OCI-LY1 (cell line): ENCODE measurements around the gene IL17F.

ENCODE experiments used
- H2AFZ ChIP-seq: fragments of 200-600 bp; sonication (generic), shearing (Covaris generic); 2 replicates; pipeline ENCODE4 v1.6.0; 2014; ENCODE audit warnings: antibody characterized with exemption, mild to moderate bottlenecking, low read length
- H3F3A ChIP-seq: fragments of 200-600 bp; sonication (generic), shearing (Covaris generic); 2 replicates; pipeline ENCODE4 v1.6.0; 2014; ENCODE audit warnings: mild to moderate bottlenecking, antibody characterized with exemption, low read length, moderate library complexity; ENCODE audit not compliant: insufficient read depth
- H3K27ac ChIP-seq: fragments of 200-600 bp; sonication (generic); 2 replicates; pipeline ENCODE4 v1.5.1; 2014; ENCODE audit warnings: low read length, mixed run types, mild to moderate bottlenecking, low read depth; ENCODE audit not compliant: poor library complexity, severe bottlenecking
- H3K27me3 ChIP-seq: fragments of 200-600 bp; sonication (generic); 2 replicates; pipeline ENCODE4 v1.6.0; 2014; ENCODE audit warnings: antibody characterized with exemption, mild to moderate bottlenecking, low read length, moderate library complexity; ENCODE audit not compliant: insufficient read depth
- H3K36me3 ChIP-seq: fragments of 200-600 bp; sonication (generic); 2 replicates; pipeline ENCODE4 v1.6.1; 2014; ENCODE audit warnings: mild to moderate bottlenecking, antibody characterized with exemption, low read length, moderate library complexity, mixed read lengths; ENCODE audit not compliant: insufficient read depth
- H3K4me1 ChIP-seq: fragments of 200-600 bp; sonication (generic); 2 replicates; pipeline ENCODE4 v1.5.1; 2014; ENCODE audit warnings: mild to moderate bottlenecking, low read length, moderate library complexity; ENCODE audit not compliant: insufficient read depth, severe bottlenecking
- H3K4me2 ChIP-seq: fragments of 200-600 bp; sonication (generic), shearing (Covaris generic); 2 replicates; pipeline ENCODE4 v1.6.1; 2014; ENCODE audit warnings: low read length
- H3K4me3 ChIP-seq: fragments of 200-600 bp; sonication (generic); 2 replicates; pipeline ENCODE4 v1.5.1; 2014; ENCODE audit warnings: low read length, low read depth, mild to moderate bottlenecking, mixed read lengths; ENCODE audit not compliant: poor library complexity, severe bottlenecking
- H3K79me2 ChIP-seq: fragments of 200-600 bp; shearing (Covaris generic); 2 replicates; pipeline ENCODE4 v1.6.1; 2016; ENCODE audit warnings: mixed run types, low read length, mixed read lengths; ENCODE audit not compliant: insufficient read depth
- H3K9ac ChIP-seq: fragments of 200-600 bp; sonication (generic), shearing (Covaris generic); 2 replicates; pipeline ENCODE4 v1.6.1; 2014; ENCODE audit warnings: mild to moderate bottlenecking, low read length, mixed read lengths
- H3K9me2 ChIP-seq: fragments of 200-600 bp; sonication (generic), shearing (Covaris generic); 2 replicates; pipeline ENCODE4 v1.6.1; 2014; ENCODE audit warnings: low read depth, mild to moderate bottlenecking, low read length, mixed read lengths
- H3K9me3 ChIP-seq: fragments of 200-600 bp; shearing (Covaris generic); 2 replicates; pipeline ENCODE4 v1.6.1; 2014; ENCODE audit warnings: low read length, mixed read lengths
- H4K20me1 ChIP-seq: fragments of 200-600 bp; sonication (generic), shearing (Covaris generic); 2 replicates; pipeline ENCODE4 v1.6.0; 2016; ENCODE audit warnings: mild to moderate bottlenecking, low read length; ENCODE audit not compliant: insufficient read depth
- EZH2 ChIP-seq: fragments of 200-600 bp; sonication (generic), shearing (Covaris generic); IDR thresholded peaks from 2 replicates; pipeline ENCODE4 v1.8.0; 2017; ENCODE audit warnings: borderline replicate concordance, mixed run types, mild to moderate bottlenecking, antibody characterized with exemption, low read length, moderate library complexity, mixed read lengths
- TF ChIP-seq, protein P1 (sequence below): fragments of 200-600 bp; sonication (generic), shearing (Covaris generic); IDR thresholded peaks from 2 replicates; pipeline ENCODE4 v1.5.1; 2017; ENCODE audit warnings: mild to moderate bottlenecking, antibody characterized with exemption, low read length, moderate library complexity, mixed read lengths

The IL17F gene

DNA sequence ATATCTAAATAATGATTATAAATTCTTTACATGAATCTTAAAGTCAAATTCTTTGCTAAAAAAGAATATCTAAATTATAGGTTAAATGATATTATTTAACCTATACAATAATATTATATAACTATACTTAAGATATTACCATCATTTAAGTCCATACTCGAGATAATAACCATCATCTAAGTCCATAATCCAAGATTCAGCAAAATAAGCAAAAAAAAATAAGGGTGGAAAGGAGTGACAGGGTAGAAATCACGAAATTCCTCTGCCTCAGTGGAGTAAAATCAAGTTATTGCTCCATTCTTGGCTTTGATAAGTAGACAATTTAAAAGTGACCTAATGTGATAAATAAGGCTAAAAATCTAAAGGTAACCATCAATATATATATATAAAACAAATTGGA is 48.4 kb downstream of the IL17F start:
- Histone ChIP-seq H3K79me2 (no peaks in the 10 kb centered on the region), H3K4me1 (no peaks in the 10 kb centered on the region), H3K4me3 (no peak overlapping the region), H4K20me1 (no peaks in the 10 kb centered on the region), H3K4me2 (no peak overlapping the region), H3F3A (no peaks in the 10 kb centered on the region), H2AFZ (no peak overlapping the region), H3K9me2 (no peaks in the 10 kb centered on the region), H3K9ac (no peak overlapping the region), H3K9me3 (no peaks in the 10 kb centered on the region), H3K27me3 (no peaks in the 10 kb centered on the region), H3K27ac (no peak overlapping the region), H3K36me3 (no peaks in the 10 kb centered on the region)
- TF ChIP-seq, protein P1, sequence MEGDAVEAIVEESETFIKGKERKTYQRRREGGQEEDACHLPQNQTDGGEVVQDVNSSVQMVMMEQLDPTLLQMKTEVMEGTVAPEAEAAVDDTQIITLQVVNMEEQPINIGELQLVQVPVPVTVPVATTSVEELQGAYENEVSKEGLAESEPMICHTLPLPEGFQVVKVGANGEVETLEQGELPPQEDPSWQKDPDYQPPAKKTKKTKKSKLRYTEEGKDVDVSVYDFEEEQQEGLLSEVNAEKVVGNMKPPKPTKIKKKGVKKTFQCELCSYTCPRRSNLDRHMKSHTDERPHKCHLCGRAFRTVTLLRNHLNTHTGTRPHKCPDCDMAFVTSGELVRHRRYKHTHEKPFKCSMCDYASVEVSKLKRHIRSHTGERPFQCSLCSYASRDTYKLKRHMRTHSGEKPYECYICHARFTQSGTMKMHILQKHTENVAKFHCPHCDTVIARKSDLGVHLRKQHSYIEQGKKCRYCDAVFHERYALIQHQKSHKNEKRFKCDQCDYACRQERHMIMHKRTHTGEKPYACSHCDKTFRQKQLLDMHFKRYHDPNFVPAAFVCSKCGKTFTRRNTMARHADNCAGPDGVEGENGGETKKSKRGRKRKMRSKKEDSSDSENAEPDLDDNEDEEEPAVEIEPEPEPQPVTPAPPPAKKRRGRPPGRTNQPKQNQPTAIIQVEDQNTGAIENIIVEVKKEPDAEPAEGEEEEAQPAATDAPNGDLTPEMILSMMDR, result no peak
- TF ChIP-seq EZH2, result no peak

DNA sequence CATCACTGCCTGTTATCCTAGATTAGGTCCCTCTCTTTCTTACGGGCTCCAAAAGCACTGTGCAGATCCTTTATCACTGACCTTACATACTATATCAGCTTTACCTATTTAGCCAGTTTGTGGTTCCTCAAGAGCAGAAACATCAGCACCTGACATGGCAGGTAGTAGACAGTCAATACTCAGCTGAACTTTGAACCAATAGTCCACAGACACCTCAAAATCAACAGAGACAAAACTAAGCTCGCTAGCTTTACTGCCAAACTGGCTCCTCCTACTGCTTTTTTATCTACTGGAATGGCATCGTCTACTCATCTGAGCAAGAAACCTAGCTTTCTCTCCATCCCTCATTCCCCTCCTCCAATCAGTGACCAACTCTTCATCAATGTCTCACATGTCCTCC is 52.5 kb downstream of the IL17F start:
- no peaks in the 10 kb centered on the region for H3K9me3 ChIP-seq
- no peaks in the 10 kb centered on the region for H3K36me3 ChIP-seq
- H3K4me3 ChIP-seq, result no peak overlapping the region
- no peaks in the 10 kb centered on the region for H3K79me2 ChIP-seq
- no peak overlapping the region for H2AFZ ChIP-seq
- no peaks in the 10 kb centered on the region for H3K9me2 ChIP-seq
- H3K27me3 ChIP-seq, result peaks cover 5% of the 10 kb centered on the region; the same call in 1 of the 2 replicates
- no peak overlapping the region for H3K27ac ChIP-seq
- no peak overlapping the region for H3K4me2 ChIP-seq
- TF ChIP-seq, protein P1, result no peak
- no peak for TF ChIP-seq EZH2
- H4K20me1 ChIP-seq, result no peaks in the 10 kb centered on the region
- H3K4me1 ChIP-seq, result no peaks in the 10 kb centered on the region
- H3K9ac ChIP-seq, result no peak overlapping the region
- no peaks in the 10 kb centered on the region for H3F3A ChIP-seq

GRCh38 chr6:52190409-52190808 is 53.9 kb downstream of the IL17F start:
- Histone ChIP-seq H4K20me1 (no peaks in the 10 kb centered on the region), H2AFZ (no peak overlapping the region), H3K9ac (no peak overlapping the region), H3K4me2 (no peak overlapping the region), H3K4me1 (no peaks in the 10 kb centered on the region), H3K4me3 (no peak overlapping the region), H3K36me3 (no peaks in the 10 kb centered on the region), H3K27me3 (peaks cover 5% of the 10 kb centered on the region; the same call in 1 of the 2 replicates), H3K9me3 (no peaks in the 10 kb centered on the region), H3F3A (no peaks in the 10 kb centered on the region), H3K79me2 (no peaks in the 10 kb centered on the region), H3K9me2 (no peaks in the 10 kb centered on the region), H3K27ac (no peak overlapping the region)
- TF ChIP-seq, protein P1, result no peak
- no peak for TF ChIP-seq EZH2
